Activated CD8-positive, alpha-beta memory T cell treated with anti-CD3 and anti-CD28 coated beads for 36 hours (primary cell): ENCODE measurements around the gene ATP8A2. TPM values are rescaled to one million over a fixed set of nuclear protein-coding genes. Genes with fewer than 3 reads are reported as not detected.
"Not testable (repeated sequence)": the region's sequence is repeated elsewhere in the genome, so short reads cannot be mapped to it uniquely, and the experiment has no call there.

Experiments
- CTCF ChIA-PET: fragments of 350-600 bp; sonication (Branson Sonifier 250); formaldehyde crosslinking; loops from one replicate; lab custom pipeline; 2021; ENCODE audit warnings: antibody characterized with exemption; lab: Charles Lee
- POLR2A ChIA-PET: fragments of 350-600 bp; sonication (Branson Sonifier 250); formaldehyde crosslinking; loops from one replicate; lab custom pipeline; 2021; ENCODE audit warnings: antibody characterized with exemption; lab: Charles Lee
- total RNA-seq, 2 experiments: library from RNA; stranded (reverse); gene quantifications; one replicate each; pipeline ENCODE4 v1.2.3, GENCODE V29; 2021

ATP8A2 gene
- total RNA-seq, 2 experiments from 2014 or later: 0.75 to 0.97 TPM

- ChIA-PET CTCF (no interaction called here), POLR2A (no interaction called here)
Observed at GRCh38 chr13:25807562-25807961, 435.8 kb downstream of the ATP8A2 start.

GRCh38 chr13:25811506-25811905 is 439.7 kb downstream of the ATP8A2 start:
- ChIA-PET POLR2A (no interaction called here), CTCF (no interaction called here)

GRCh38 chr13:25816239-25816638 is 444.5 kb downstream of the ATP8A2 start:
- CTCF ChIA-PET: no interaction called here
- POLR2A ChIA-PET: no interaction called here

GRCh38 chr13:25819856-25820530 is 448.2 kb downstream of the ATP8A2 start:
- ChIA-PET POLR2A (no interaction called here), CTCF (no interaction called here)

GRCh38 chr13:25821776-25822175 is 450.0 kb downstream of the ATP8A2 start:
- POLR2A ChIA-PET: no interaction called here
- CTCF ChIA-PET: interaction anchor here (1.4 kb wide), 1 partner anchor 242 kb away, joined by 4 read pairs; no protein-coding TSS in a partner anchor

- CTCF ChIA-PET, POLR2A ChIA-PET: not testable (repeated sequence)
Observed at GRCh38 chr13:25827221-25827620, 455.4 kb downstream of the ATP8A2 start.

GRCh38 chr13:25827831-25828465 is 456.2 kb downstream of the ATP8A2 start:
- POLR2A ChIA-PET: no interaction called here
- CTCF ChIA-PET: interaction anchor here (0.9 to 1.6 kb wide), 2 partner anchors 234 to 243 kb away, joined by 3 read pairs; no protein-coding TSS in a partner anchor

- CTCF ChIA-PET: no interaction called here
- POLR2A ChIA-PET: no interaction called here
Observed at GRCh38 chr13:25833761-25834160, 462.0 kb downstream of the ATP8A2 start.

GRCh38 chr13:25836574-25837336 is 465.0 kb downstream of the ATP8A2 start:
- ChIA-PET CTCF (no interaction called here), POLR2A (no interaction called here)

- POLR2A ChIA-PET: no interaction called here
- CTCF ChIA-PET: no interaction called here
Observed at GRCh38 chr13:25839371-25839770, 467.6 kb downstream of the ATP8A2 start.

GRCh38 chr13:25840261-25840660 is 468.5 kb downstream of the ATP8A2 start:
- ChIA-PET CTCF (no interaction called here), POLR2A (no interaction called here)

- ChIA-PET CTCF (no interaction called here), POLR2A (no interaction called here)
Observed at GRCh38 chr13:25840931-25841330, 469.2 kb downstream of the ATP8A2 start.

GRCh38 chr13:25843692-25844091 is 471.9 kb downstream of the ATP8A2 start:
- CTCF ChIA-PET: no interaction called here
- POLR2A ChIA-PET: no interaction called here

GRCh38 chr13:25844559-25845434 is 473.0 kb downstream of the ATP8A2 start:
- POLR2A ChIA-PET: no interaction called here
- CTCF ChIA-PET: no interaction called here

- ChIA-PET CTCF (no interaction called here), POLR2A (no interaction called here)
Observed at GRCh38 chr13:25846222-25846984, 474.6 kb downstream of the ATP8A2 start.

- ChIA-PET CTCF (interaction anchor here (1.9 kb wide), 1 partner anchor 11 kb away, joined by 4 read pairs; no protein-coding TSS in a partner anchor), POLR2A (no interaction called here)
Observed at GRCh38 chr13:25847145-25847544, 475.4 kb downstream of the ATP8A2 start.

- ChIA-PET CTCF (interaction anchor here (1.9 kb wide), 1 partner anchor 10 kb away, joined by 4 read pairs; no protein-coding TSS in a partner anchor), POLR2A (no interaction called here)
Observed at GRCh38 chr13:25847635-25848626, 476.2 kb downstream of the ATP8A2 start.
